KOPT-K1 (cell line): ENCODE results near the gene MTHFD1.

Experiments used
- H3K27ac ChIP-seq: fragments of 200-600 bp; sonication (generic); 2 replicates; pipeline ENCODE4 v1.5.1; 2016; ENCODE audit warnings: antibody characterized with exemption, mild to moderate bottlenecking, low read depth, low read length; ENCODE audit not compliant: poor library complexity, severe bottlenecking
- H3K36me3 ChIP-seq: fragments of 200-600 bp; sonication (generic); 2 replicates; pipeline ENCODE4 v1.5.1; 2017; ENCODE audit warnings: antibody characterized with exemption, mild to moderate bottlenecking, low read length, moderate library complexity; ENCODE audit not compliant: insufficient read depth
- H3K9me3 ChIP-seq: fragments of 200-600 bp; sonication (generic); 2 replicates; pipeline ENCODE4 v1.5.1; 2017; ENCODE audit warnings: antibody characterized with exemption, low read length, mild to moderate bottlenecking; ENCODE audit not compliant: insufficient read depth, poor library complexity, severe bottlenecking

The MTHFD1 gene

GRCh38 chr14:64506721-64507120 lies 118.6 kb downstream of the MTHFD1 start:
- peak overlapping the region; percentile 96 for H3K27ac ChIP-seq
- no peaks in the 10 kb centered on the region for H3K9me3 ChIP-seq
- H3K36me3 ChIP-seq, result peaks cover 6% of the 10 kb centered on the region

GRCh38 chr14:64507376-64508156 lies 119.4 kb downstream of the MTHFD1 start:
- Histone ChIP-seq H3K27ac (peak overlapping the region; percentile 96), H3K36me3 (peaks cover 7% of the 10 kb centered on the region)

GRCh38 chr14:64508215-64508776 lies 120.1 kb downstream of the MTHFD1 start:
- Histone ChIP-seq H3K27ac (no peak overlapping the region), H3K36me3 (peaks cover 11% of the 10 kb centered on the region), H3K9me3 (no peaks in the 10 kb centered on the region)

More at GRCh38 chr14:64507376-64508156, 119.4 kb downstream of the MTHFD1 start:
- no peaks in the 10 kb centered on the region for H3K9me3 ChIP-seq

- Histone ChIP-seq H3K27ac (no peak overlapping the region), H3K9me3 (no peaks in the 10 kb centered on the region)
These were observed 120.9 kb downstream of the MTHFD1 start for GRCh38 chr14:64509036-64509435.

More at GRCh38 chr14:64509036-64509435, 120.9 kb downstream of the MTHFD1 start:
- peaks cover 16% of the 10 kb centered on the region for H3K36me3 ChIP-seq
